ENCODE data around the gene IZUMO3.

IZUMO3 gene

DNA sequence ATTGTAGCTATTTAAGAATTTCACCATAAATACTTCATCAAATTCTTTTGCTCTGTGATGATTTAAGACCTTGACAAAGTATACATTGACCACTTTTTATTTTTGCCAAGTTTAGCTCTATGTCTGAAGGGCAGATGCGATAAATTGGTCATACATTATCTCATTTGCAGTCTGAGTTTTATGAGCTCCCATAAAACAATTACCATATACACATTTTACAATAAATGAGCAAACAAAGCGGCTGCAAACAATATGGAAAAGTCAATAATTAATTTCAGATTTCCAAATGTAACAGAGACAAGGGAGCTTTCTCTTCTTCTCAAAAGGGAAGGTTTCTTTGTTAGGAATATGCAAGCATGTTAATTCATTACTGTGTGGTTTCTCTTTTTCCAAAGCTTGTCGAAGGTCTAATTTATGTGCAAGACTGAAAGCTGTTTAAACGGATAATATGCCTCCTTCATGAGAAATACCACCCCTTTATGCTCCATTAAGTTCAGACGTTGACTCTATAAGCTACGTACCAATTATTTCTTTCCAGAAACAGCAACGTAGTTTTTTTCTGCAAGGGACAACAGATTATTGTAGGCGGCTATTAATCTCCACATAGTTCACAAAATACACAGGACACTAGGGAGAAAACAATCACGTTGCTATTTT is 7.0 kb upstream of the IZUMO3 start:
- no peak overlapping the region for H3K4me2 ChIP-seq
- no peaks in the 10 kb centered on the region for H3K36me3 ChIP-seq (ENCODE audit: insufficient read depth)
- no peaks in the 10 kb centered on the region for H3K79me2 ChIP-seq (ENCODE audit: insufficient read depth, low read depth)
- no peak overlapping the region for H3K4me3 ChIP-seq (IDR thresholded peaks at IDR 0.05; ENCODE audit: insufficient read depth, low read depth, low read length)
- no peak overlapping the region for H2AFZ ChIP-seq (ENCODE audit: low read depth)
- H3K4me1 ChIP-seq (ENCODE audit: low read depth, poor library complexity, severe bottlenecking), result no peaks in the 10 kb centered on the region
- H4K20me1 ChIP-seq (ENCODE audit: insufficient read depth), result no peaks in the 10 kb centered on the region
- TF ChIP-seq, protein P1, sequence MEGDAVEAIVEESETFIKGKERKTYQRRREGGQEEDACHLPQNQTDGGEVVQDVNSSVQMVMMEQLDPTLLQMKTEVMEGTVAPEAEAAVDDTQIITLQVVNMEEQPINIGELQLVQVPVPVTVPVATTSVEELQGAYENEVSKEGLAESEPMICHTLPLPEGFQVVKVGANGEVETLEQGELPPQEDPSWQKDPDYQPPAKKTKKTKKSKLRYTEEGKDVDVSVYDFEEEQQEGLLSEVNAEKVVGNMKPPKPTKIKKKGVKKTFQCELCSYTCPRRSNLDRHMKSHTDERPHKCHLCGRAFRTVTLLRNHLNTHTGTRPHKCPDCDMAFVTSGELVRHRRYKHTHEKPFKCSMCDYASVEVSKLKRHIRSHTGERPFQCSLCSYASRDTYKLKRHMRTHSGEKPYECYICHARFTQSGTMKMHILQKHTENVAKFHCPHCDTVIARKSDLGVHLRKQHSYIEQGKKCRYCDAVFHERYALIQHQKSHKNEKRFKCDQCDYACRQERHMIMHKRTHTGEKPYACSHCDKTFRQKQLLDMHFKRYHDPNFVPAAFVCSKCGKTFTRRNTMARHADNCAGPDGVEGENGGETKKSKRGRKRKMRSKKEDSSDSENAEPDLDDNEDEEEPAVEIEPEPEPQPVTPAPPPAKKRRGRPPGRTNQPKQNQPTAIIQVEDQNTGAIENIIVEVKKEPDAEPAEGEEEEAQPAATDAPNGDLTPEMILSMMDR (conservative IDR thresholded peaks at IDR 0.05; ENCODE audit: low read depth, low read length), result no peak
- H3K27ac ChIP-seq, result no peak overlapping the region
- H3K27me3 ChIP-seq (ENCODE audit: insufficient read depth, low read depth), result no peaks in the 10 kb centered on the region
- H3K9ac ChIP-seq, result no peak overlapping the region

DNA sequence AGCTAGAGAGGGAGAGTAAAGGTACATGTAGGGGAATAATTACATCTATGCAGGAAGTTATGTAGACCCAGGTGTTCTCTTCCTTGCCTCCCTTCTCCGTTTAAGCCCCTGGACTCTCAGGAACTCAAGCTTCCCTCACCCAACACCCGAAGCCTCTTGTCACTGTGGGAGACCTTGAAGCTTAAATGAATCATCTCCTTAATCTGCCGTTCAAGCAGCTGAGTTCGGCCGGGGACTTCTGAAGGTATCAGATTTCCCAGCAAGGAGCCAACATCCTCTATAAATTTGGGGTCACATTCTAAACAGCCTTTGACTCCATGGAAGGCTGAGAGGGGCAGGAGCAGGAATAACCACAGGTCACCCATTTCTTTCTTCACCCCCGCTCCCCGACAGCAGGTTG is 412 bp downstream of the IZUMO3 start:
- H3K27me3 ChIP-seq (ENCODE audit: insufficient read depth, low read depth), result no peaks in the 10 kb centered on the region
- no peaks in the 10 kb centered on the region for H4K20me1 ChIP-seq (ENCODE audit: insufficient read depth)
- H3K4me3 ChIP-seq (IDR thresholded peaks at IDR 0.05; ENCODE audit: insufficient read depth, low read depth, low read length), result no peak overlapping the region
- H3K4me1 ChIP-seq (ENCODE audit: low read depth, poor library complexity, severe bottlenecking), result no peaks in the 10 kb centered on the region
- H3K27ac ChIP-seq, result no peak overlapping the region
- no peak overlapping the region for H2AFZ ChIP-seq (ENCODE audit: low read depth)
- H3K79me2 ChIP-seq (ENCODE audit: insufficient read depth, low read depth), result no peaks in the 10 kb centered on the region
- no peak overlapping the region for H3K4me2 ChIP-seq
- no peak overlapping the region for H3K9ac ChIP-seq
- no peaks in the 10 kb centered on the region for H3K36me3 ChIP-seq (ENCODE audit: insufficient read depth)
- TF ChIP-seq, protein P1 (conservative IDR thresholded peaks at IDR 0.05; ENCODE audit: low read depth, low read length), result no peak

GRCh38 chr9:24518545-24518944 is 27.2 kb downstream of the IZUMO3 start:
- Histone ChIP-seq H3K79me2 (ENCODE audit: insufficient read depth, low read depth) (no peaks in the 10 kb centered on the region), H3K36me3 (ENCODE audit: insufficient read depth) (no peaks in the 10 kb centered on the region), H3K27ac (no peak overlapping the region), H3K27me3 (ENCODE audit: insufficient read depth, low read depth) (no peaks in the 10 kb centered on the region), H3K4me2 (no peak overlapping the region), H2AFZ (ENCODE audit: low read depth) (no peak overlapping the region), H3K9ac (no peak overlapping the region), H4K20me1 (ENCODE audit: insufficient read depth) (no peaks in the 10 kb centered on the region), H3K4me1 (ENCODE audit: low read depth, poor library complexity, severe bottlenecking) (no peaks in the 10 kb centered on the region), H3K4me3 (IDR thresholded peaks at IDR 0.05; ENCODE audit: insufficient read depth, low read depth, low read length) (no peak overlapping the region)
- TF ChIP-seq, protein P1 (conservative IDR thresholded peaks at IDR 0.05; ENCODE audit: low read depth, low read length), result no peak

DNA sequence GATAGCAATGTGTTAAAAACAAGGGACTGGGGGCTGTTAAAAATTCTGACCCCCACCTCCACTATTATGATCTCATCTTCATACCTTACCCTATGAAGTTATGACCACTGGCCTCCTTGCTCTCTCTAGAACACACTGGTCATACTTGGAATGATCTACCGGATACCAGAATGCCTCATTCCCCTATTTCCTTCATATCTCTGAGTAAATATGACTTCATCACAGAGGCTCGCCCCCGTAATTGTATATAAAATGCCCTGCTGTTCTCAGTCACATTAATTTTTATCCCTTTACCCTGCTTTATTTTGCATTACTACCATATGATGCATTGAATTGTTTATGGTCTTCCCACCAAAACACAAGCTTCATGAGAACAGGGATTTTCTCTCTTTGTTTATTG is 29.2 kb downstream of the IZUMO3 start:
- H3K27ac ChIP-seq, result no peak overlapping the region

More for the DNA sequence above, 29.2 kb downstream of the IZUMO3 start:
- peaks cover 5% of the 10 kb centered on the region for H3K4me1 ChIP-seq (ENCODE audit: low read depth, poor library complexity, severe bottlenecking)
- TF ChIP-seq, protein P1 (conservative IDR thresholded peaks at IDR 0.05; ENCODE audit: low read depth, low read length), result no peak
- H3K9ac ChIP-seq, result no peak overlapping the region
- H3K4me2 ChIP-seq, result no peak overlapping the region
- no peaks in the 10 kb centered on the region for H3K79me2 ChIP-seq (ENCODE audit: insufficient read depth, low read depth)
- no peaks in the 10 kb centered on the region for H3K36me3 ChIP-seq (ENCODE audit: insufficient read depth)
- no peaks in the 10 kb centered on the region for H3K27me3 ChIP-seq (ENCODE audit: insufficient read depth, low read depth)
- H3K4me3 ChIP-seq (IDR thresholded peaks at IDR 0.05; ENCODE audit: insufficient read depth, low read depth, low read length), result no peak overlapping the region
- no peaks in the 10 kb centered on the region for H4K20me1 ChIP-seq (ENCODE audit: insufficient read depth)
- no peak overlapping the region for H2AFZ ChIP-seq (ENCODE audit: low read depth)

All from KMS-11 (cell line).